ENCODE measurements around the gene ZNF410.

The ZNF410 gene

GRCh38 chr14:73955674-73956073, 69.0 kb downstream of the ZNF410 start:
- no peak for DNase-seq

- DNase-seq = no peak
Observed at GRCh38 chr14:73958591-73958990, 71.9 kb downstream of the ZNF410 start.

- no peak for DNase-seq
Observed at GRCh38 chr14:73961192-73961591, 74.5 kb downstream of the ZNF410 start.

- no peak for DNase-seq
Observed at GRCh38 chr14:73965216-73965615, 78.6 kb downstream of the ZNF410 start.

- no peak for DNase-seq
Observed at GRCh38 chr14:73968885-73969284, 82.2 kb downstream of the ZNF410 start.

- DNase-seq = no peak
Observed at GRCh38 chr14:73973497-73973896, 86.8 kb downstream of the ZNF410 start.

GRCh38 chr14:73976125-73976524, 89.5 kb downstream of the ZNF410 start:
- DNase-seq = no peak

- DNase-seq = no peak
Observed at GRCh38 chr14:73977896-73978295, 91.2 kb downstream of the ZNF410 start.

Data from effector CD8-positive, alpha-beta T cell (primary cell).